GM12874 (cell line): ENCODE data around the gene XYLT2.

Experiments
- CTCF ChIP-seq: IDR thresholded peaks from 2 replicates; pipeline ENCODE4 v1.5.1; 2011; ENCODE audit warnings: low read depth, mild to moderate bottlenecking, control low read depth, low read length, moderate library complexity; ENCODE audit not compliant: insufficient read depth

Gene XYLT2

GRCh38 chr17:50380369-50381259, 34.7 kb downstream of the XYLT2 start:
- 0 out of 2 replicates have a peak, but pooled peaks have one; percentile 6 for TF ChIP-seq CTCF

GRCh38 chr17:50381260-50381815, 35.4 kb downstream of the XYLT2 start:
- TF ChIP-seq CTCF = no peak

- no peak for TF ChIP-seq CTCF
Observed at GRCh38 chr17:50381920-50382319, 36.0 kb downstream of the XYLT2 start.

- no peak for TF ChIP-seq CTCF
Observed at GRCh38 chr17:50382931-50383330, 37.0 kb downstream of the XYLT2 start.

DNA sequence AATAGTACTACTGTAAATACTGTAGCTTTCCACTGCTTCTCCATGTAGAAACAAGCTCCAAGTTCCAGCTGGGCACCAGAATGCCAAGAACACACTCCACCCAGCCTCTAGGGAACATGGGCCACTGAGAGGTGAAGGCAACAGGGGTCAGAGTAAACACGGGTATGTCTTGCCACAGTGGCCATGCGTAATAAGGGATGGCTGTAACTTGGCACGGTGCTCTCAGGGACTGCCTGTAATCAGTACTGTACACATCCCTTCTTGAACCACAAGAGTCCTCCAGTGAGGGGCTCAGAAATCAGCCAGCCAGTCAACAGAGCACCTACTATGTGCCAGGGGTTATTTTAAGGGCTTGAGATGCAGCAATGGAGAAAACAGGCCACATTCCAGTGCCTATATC, 40.6 kb downstream of the XYLT2 start:
- no peak for TF ChIP-seq CTCF

- no peak for TF ChIP-seq CTCF
Observed at GRCh38 chr17:50388728-50389127, 42.8 kb downstream of the XYLT2 start.

DNA sequence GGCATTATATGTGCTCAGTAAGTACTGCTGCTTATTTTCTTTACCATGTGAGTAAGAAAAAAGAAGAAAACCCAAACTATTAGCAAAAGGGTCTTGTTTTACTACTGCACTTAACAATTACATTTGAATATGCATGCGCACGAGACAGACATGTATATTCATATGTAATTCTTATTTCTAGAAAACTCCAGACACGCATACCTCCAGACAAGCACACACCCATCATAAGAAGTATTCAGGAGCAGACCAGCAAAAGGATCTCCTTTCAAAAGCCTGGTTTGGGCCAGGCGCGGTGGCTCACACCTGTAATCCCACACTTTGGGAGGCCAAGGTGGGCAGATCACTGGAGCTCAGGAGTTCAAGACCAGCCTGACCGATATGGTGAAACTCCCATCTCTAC, 43.6 kb downstream of the XYLT2 start:
- no peak for TF ChIP-seq CTCF
